ENCODE data around the gene SORL1-AS1.

The SORL1-AS1 gene

GRCh38 chr11:121426476-121427399, 26.0 kb downstream of the SORL1-AS1 start:
- peak; percentile 60 for DNase-seq
- H3K4me3 Mint-ChIP-seq: peak overlapping the region; percentile 59 to 88 (median 78)
- H3K4me1 Mint-ChIP-seq: peaks cover 58 to 87% (median 82%) of the 10 kb centered on the region in 3 donors
- ATAC-seq (ENCODE audit: low read depth in 2 of 2): peak; percentile 37 to 48
- H3K9me3 Mint-ChIP-seq: peaks cover 0 to 9% (median 4%) of the 10 kb centered on the region in 7 donors
- H3K36me3 Mint-ChIP-seq: peaks cover 0 to 5% of the 10 kb centered on the region in 2 donors
- H3K27ac Mint-ChIP-seq: peak overlapping the region; percentile 51 to 88 (median 71)
- H3K27me3 Mint-ChIP-seq: no peaks in the 10 kb centered on the region

GRCh38 chr11:121425828-121426227, 26.9 kb downstream of the SORL1-AS1 start:
- Mint-ChIP-seq H3K9me3 (peaks cover 0 to 9% (median 4%) of the 10 kb centered on the region in 7 donors), H3K4me3 (peak overlapping the region in 3 of 8 donors; percentile 12 to 29 (median 21))

DNA sequence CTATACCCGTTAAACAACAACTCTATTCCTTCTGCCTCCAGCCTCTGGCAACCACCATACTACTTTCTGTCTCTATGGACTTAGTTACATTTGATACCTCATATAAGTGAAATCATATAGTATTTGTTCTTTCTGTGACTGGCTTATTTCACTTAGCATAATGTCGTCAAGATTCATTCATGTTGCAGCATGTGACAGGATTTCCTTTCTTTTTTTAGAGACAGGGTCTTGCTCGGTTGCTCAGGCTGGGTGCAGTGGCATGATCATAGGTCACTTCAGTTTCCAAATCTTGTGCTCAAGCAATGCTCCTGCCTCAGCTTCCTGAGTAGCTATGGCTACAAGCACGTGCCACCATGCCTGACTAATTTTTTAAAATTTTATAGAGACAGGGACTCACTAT, 30.1 kb downstream of the SORL1-AS1 start:
- H3K4me1 Mint-ChIP-seq: peaks cover 64 to 87% (median 68%) of the 10 kb centered on the region in 3 donors
- peak; percentile 72 to 77 for ATAC-seq (ENCODE audit: low read depth in 2 of 2)

More at GRCh38 chr11:121425828-121426227, 26.9 kb downstream of the SORL1-AS1 start:
- H3K4me1 Mint-ChIP-seq: peaks cover 64 to 89% (median 82%) of the 10 kb centered on the region in 3 donors
- ATAC-seq (ENCODE audit: low read depth in 2 of 2) (no peak), DNase-seq (no peak)
- peaks cover 0 to 5% of the 10 kb centered on the region in 2 donors for H3K36me3 Mint-ChIP-seq
- no peaks in the 10 kb centered on the region for H3K27me3 Mint-ChIP-seq
- H3K27ac Mint-ChIP-seq: peak overlapping the region in 5 of 6 donors; percentile 29 to 93 (median 75)

DNA sequence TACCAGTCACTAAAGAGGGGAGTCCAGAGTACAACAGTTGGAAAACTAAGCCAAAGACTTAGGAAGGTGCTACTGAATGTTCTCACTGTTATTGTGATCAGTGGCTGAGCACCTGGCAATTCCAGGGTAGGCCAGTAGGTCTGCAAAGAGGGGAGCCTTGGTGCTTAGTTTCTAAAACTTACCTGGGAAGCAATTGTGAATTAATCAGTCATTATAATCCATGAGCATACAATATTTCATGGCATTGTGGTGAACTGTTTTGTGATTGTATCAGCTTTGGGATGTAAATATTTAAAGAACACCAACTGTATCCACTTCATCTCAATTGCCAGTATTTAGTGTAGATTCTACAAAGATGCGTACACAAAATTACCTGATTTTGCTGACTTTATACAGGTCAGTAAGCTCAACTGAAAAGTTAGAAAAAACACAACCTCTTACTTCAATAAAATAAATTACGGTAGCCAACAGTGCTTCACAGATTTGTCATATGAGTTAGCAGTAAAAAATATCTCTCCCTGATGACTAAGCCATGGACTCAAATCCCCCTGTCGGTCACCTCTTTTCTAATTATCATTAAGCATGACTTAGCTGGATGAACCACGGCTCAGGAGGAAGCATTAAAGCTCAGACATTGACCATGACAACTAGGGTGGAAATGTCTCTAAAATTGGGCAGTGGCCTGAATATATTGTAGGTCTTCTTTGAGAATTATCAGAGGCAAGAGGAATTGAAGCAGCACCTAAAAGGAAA, 31.4 kb downstream of the SORL1-AS1 start:
- H3K27ac Mint-ChIP-seq: peak overlapping the region in 5 of 6 donors; percentile 56 to 97 (median 93)
- peaks cover 0 to 5% of the 10 kb centered on the region in 2 donors for H3K36me3 Mint-ChIP-seq
- H3K27me3 Mint-ChIP-seq: no peaks in the 10 kb centered on the region
- H3K4me1 Mint-ChIP-seq: peaks cover 62 to 87% (median 71%) of the 10 kb centered on the region in 3 donors
- ATAC-seq (ENCODE audit: low read depth in 2 of 2) (no peak), DNase-seq (no peak)
- H3K4me3 Mint-ChIP-seq: peak overlapping the region in 5 of 8 donors; percentile 16 to 62 (median 44)
- H3K9me3 Mint-ChIP-seq: peaks cover 0 to 9% (median 4%) of the 10 kb centered on the region in 7 donors

More for the DNA sequence above, 30.1 kb downstream of the SORL1-AS1 start:
- peaks cover 0 to 9% (median 4%) of the 10 kb centered on the region in 7 donors for H3K9me3 Mint-ChIP-seq
- peak; percentile 78 for DNase-seq
- peak overlapping the region; percentile 2 to 70 (median 40) for H3K4me3 Mint-ChIP-seq
- no peaks in the 10 kb centered on the region for H3K27me3 Mint-ChIP-seq
- H3K27ac Mint-ChIP-seq: peak overlapping the region; percentile 56 to 97 (median 91)
- H3K36me3 Mint-ChIP-seq: peaks cover 0 to 5% of the 10 kb centered on the region in 2 donors

GRCh38 chr11:121420398-121420797, 32.4 kb downstream of the SORL1-AS1 start:
- peaks cover 57 to 79% (median 64%) of the 10 kb centered on the region in 3 donors for H3K4me1 Mint-ChIP-seq
- H3K4me3 Mint-ChIP-seq: no peak overlapping the region
- DNase-seq (no peak), ATAC-seq (ENCODE audit: low read depth in 2 of 2) (no peak)
- peak overlapping the region in 4 of 6 donors; percentile 6 to 58 (median 21) for H3K27ac Mint-ChIP-seq
- no peaks in the 10 kb centered on the region for H3K27me3 Mint-ChIP-seq
- H3K36me3 Mint-ChIP-seq: peaks cover 0 to 5% of the 10 kb centered on the region in 2 donors
- H3K9me3 Mint-ChIP-seq: peaks cover 0 to 9% (median 4%) of the 10 kb centered on the region in 7 donors

DNA sequence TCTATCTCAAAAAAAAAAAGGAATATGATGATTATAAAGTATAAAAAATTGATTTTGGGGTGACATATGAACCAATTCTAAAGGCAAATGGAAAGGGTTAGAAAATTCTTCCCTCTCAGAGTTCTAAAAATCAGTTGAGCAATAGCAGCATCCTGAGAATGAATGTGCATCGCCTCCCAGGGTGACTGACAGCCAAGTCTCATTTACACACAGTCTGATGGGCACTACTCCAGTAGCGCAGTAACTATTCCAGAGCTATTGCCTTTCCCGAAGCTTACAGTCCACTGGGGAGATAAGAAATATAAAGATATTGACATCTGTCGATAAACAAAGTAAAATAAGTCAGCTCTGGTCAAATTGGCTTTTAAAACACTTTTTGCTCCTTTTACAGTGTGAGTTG, 32.9 kb downstream of the SORL1-AS1 start:
- Mint-ChIP-seq H3K4me1 (peaks cover 51 to 76% (median 64%) of the 10 kb centered on the region in 3 donors), H3K27ac (peak overlapping the region in 1 of 6 donors; percentile 58)

DNA sequence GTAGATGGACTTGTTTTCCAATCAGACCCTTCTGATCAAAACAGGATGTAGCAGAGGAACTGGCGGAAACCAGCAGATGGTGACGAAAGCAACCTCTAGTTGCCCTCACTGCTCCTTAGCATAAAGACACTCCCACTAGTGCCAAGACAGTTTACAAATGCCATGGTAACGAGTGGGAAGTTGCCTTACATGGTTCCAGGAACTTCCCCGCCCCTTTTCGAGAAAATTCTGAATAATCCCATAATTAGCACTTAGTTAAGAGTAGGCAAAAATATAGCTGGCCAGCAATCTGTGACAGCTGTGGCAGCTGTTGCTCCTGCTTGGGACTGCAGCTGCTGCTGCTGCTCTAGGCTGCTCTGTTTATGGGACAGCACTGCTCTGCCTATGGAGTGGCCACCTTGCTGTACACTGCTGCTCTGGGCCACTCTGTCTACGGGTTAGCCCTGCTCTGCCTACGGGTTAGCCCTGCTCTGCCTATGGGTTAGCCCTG, 34.1 kb downstream of the SORL1-AS1 start:
- Mint-ChIP-seq H3K4me1 (peaks cover 42 to 65% (median 53%) of the 10 kb centered on the region in 3 donors), H3K27ac (peak overlapping the region; percentile 47 to 87 (median 80)), H3K36me3 (no peaks in the 10 kb centered on the region), H3K9me3 (peaks cover 0 to 6% (median 0%) of the 10 kb centered on the region in 7 donors), H3K27me3 (no peaks in the 10 kb centered on the region), H3K4me3 (peak overlapping the region in 1 of 8 donors; percentile 65)
- peak; percentile 65 for DNase-seq
- ATAC-seq (ENCODE audit: low read depth in 2 of 2): peak; percentile 62 to 71

More for the DNA sequence above, 32.9 kb downstream of the SORL1-AS1 start:
- H3K9me3 Mint-ChIP-seq: peaks cover 0 to 6% (median 0%) of the 10 kb centered on the region in 7 donors
- no peaks in the 10 kb centered on the region for H3K27me3 Mint-ChIP-seq
- H3K36me3 Mint-ChIP-seq: no peaks in the 10 kb centered on the region
- no peak overlapping the region for H3K4me3 Mint-ChIP-seq
- DNase-seq (no peak), ATAC-seq (ENCODE audit: low read depth in 2 of 2) (no peak)

- Mint-ChIP-seq H3K4me1 (peaks cover 32 to 55% (median 43%) of the 10 kb centered on the region in 3 donors), H3K4me3 (peak overlapping the region in 2 of 8 donors; percentile 24 to 41), H3K36me3 (no peaks in the 10 kb centered on the region), H3K9me3 (peaks cover 0 to 6% (median 0%) of the 10 kb centered on the region in 7 donors), H3K27me3 (no peaks in the 10 kb centered on the region), H3K27ac (peak overlapping the region in 5 of 6 donors; percentile 73 to 90 (median 86))
- ATAC-seq (ENCODE audit: low read depth in 2 of 2) (no peak), DNase-seq (no peak)
Measured at GRCh38 chr11:121417607-121418006, 35.2 kb downstream of the SORL1-AS1 start.

- Mint-ChIP-seq H3K36me3 (no peaks in the 10 kb centered on the region), H3K4me1 (peaks cover 28 to 50% (median 37%) of the 10 kb centered on the region in 3 donors), H3K9me3 (peaks cover 0 to 5% (median 0%) of the 10 kb centered on the region in 7 donors), H3K27me3 (no peaks in the 10 kb centered on the region), H3K4me3 (peak overlapping the region in 2 of 8 donors; percentile 24 to 41), H3K27ac (peak overlapping the region in 5 of 6 donors; percentile 73 to 90 (median 86))
- DNase-seq: peak; percentile 18
- peak in 1 of 2 donors; percentile 3 for ATAC-seq (ENCODE audit: low read depth in 2 of 2)
Measured at GRCh38 chr11:121417055-121417551, 35.7 kb downstream of the SORL1-AS1 start.

GRCh38 chr11:121415856-121416255, 36.9 kb downstream of the SORL1-AS1 start:
- Mint-ChIP-seq H3K9me3 (no peaks in the 10 kb centered on the region), H3K27ac (peak overlapping the region in 2 of 6 donors; percentile 4 to 42), H3K36me3 (no peaks in the 10 kb centered on the region), H3K4me3 (peak overlapping the region in 1 of 8 donors; percentile 3), H3K4me1 (peaks cover 18 to 38% (median 25%) of the 10 kb centered on the region in 3 donors), H3K27me3 (no peaks in the 10 kb centered on the region)
- no peak for DNase-seq
- no peak for ATAC-seq (ENCODE audit: low read depth in 2 of 2)

GRCh38 chr11:121414141-121414913, 38.4 kb downstream of the SORL1-AS1 start:
- DNase-seq: no peak
- H3K36me3 Mint-ChIP-seq: no peaks in the 10 kb centered on the region
- peak overlapping the region in 2 of 6 donors; percentile 4 to 18 for H3K27ac Mint-ChIP-seq
- peaks cover 17 to 24% (median 18%) of the 10 kb centered on the region in 3 donors for H3K4me1 Mint-ChIP-seq
- H3K9me3 Mint-ChIP-seq: no peaks in the 10 kb centered on the region
- no peak overlapping the region for H3K4me3 Mint-ChIP-seq
- ATAC-seq (ENCODE audit: low read depth in 2 of 2): no peak
- no peaks in the 10 kb centered on the region for H3K27me3 Mint-ChIP-seq

Measured in naive B cell (primary cell).